RWPE1 (cell line): ENCODE measurements around the gene ZNF839.

Experiments used
- CTCF ChIA-PET: fragments of 350-600 bp; sonication (Branson Sonifier 250); formaldehyde crosslinking; extraction: SDS; loops from one replicate; lab custom pipeline; 2021; lab: Yijun Ruan, JAX
- POLR2A ChIA-PET: fragments of 400-600 bp; formaldehyde crosslinking; extraction: SDS; loops from one replicate; lab custom pipeline; 2020; ENCODE audit warnings: antibody characterized with exemption; ENCODE audit not compliant: low non-redundant PET; lab: Yijun Ruan, JAX
- DNase-seq: peaks from one replicate; pipeline ENCODE4 v3.0.0; 2012; ENCODE audit warnings: low spot score
- H3K27ac ChIP-seq: fragments of 450-650 bp; 2 replicates; pipeline ENCODE4 v1.5.1; 2017
- CTCF ChIP-seq: fragments of 450-650 bp; conservative IDR thresholded peaks from 2 replicates; pipeline ENCODE4 v1.5.1; 2017; ENCODE audit warnings: low read depth, mild to moderate bottlenecking

Gene ZNF839

GRCh38 chr14:102363182-102363943 is 43.8 kb downstream of the ZNF839 start:
- ChIA-PET POLR2A (no interaction called here), CTCF (interaction anchor here (0.6 kb wide), 1 partner anchor 204 kb away, joined by 3 read pairs; no protein-coding TSS in a partner anchor)
- DNase-seq = peak; percentile 49
- no peak for TF ChIP-seq CTCF
- H3K27ac ChIP-seq = peak overlapping the region; percentile 87

- no peak for DNase-seq
- CTCF ChIA-PET = no interaction called here
- POLR2A ChIA-PET = no interaction called here
These were observed 50.8 kb downstream of the ZNF839 start for GRCh38 chr14:102370305-102370809.

GRCh38 chr14:102371361-102371760 is 51.8 kb downstream of the ZNF839 start:
- H3K27ac ChIP-seq = no peak overlapping the region
- DNase-seq = no peak
- ChIA-PET POLR2A (interaction anchor here (0.6 kb wide), 1 partner anchor 110 kb away, joined by 5 read pairs; no protein-coding TSS in a partner anchor), CTCF (interaction anchor here (0.6 kb wide), 1 partner anchor 335 kb away, joined by 3 read pairs; no protein-coding TSS in a partner anchor)
- no peak for TF ChIP-seq CTCF

More at GRCh38 chr14:102370305-102370809, 50.8 kb downstream of the ZNF839 start:
- no peak for TF ChIP-seq CTCF
- H3K27ac ChIP-seq = peak overlapping the region; percentile 9; the same call in 1 of the 2 replicates

- no peak for TF ChIP-seq CTCF
- no peak overlapping the region for H3K27ac ChIP-seq
- POLR2A ChIA-PET = no interaction called here
- CTCF ChIA-PET = no interaction called here
- DNase-seq = no peak
These were observed 53.6 kb downstream of the ZNF839 start for GRCh38 chr14:102373110-102373509.

- no peak for TF ChIP-seq CTCF
- no peak for DNase-seq
- ChIA-PET CTCF (no interaction called here), POLR2A (no interaction called here)
- no peak overlapping the region for H3K27ac ChIP-seq
These were observed 54.7 kb downstream of the ZNF839 start for GRCh38 chr14:102374264-102374663.

- no peak for TF ChIP-seq CTCF
- H3K27ac ChIP-seq = no peak overlapping the region
These were observed 55.6 kb downstream of the ZNF839 start for GRCh38 chr14:102375119-102375518.

More at GRCh38 chr14:102375119-102375518, 55.6 kb downstream of the ZNF839 start:
- DNase-seq = no peak
- ChIA-PET CTCF (no interaction called here), POLR2A (no interaction called here)
